Lower lobe of right lung (tissue), 2 donors: ENCODE measurements around the gene CPNE2. TPM values are rescaled to one million over a fixed set of nuclear protein-coding genes. Genes with fewer than 3 reads are reported as not detected.

ENCODE experiments used
- ATAC-seq, 2 donors: fragments of 200-7000 bp; cut with Tn5 transposase; one replicate each; pipeline ENCODE4 v1.9.1; 2020 to 2022; ENCODE audit warnings: mild to moderate bottlenecking in 2 of 2, moderate library complexity in 2 of 2
- DNase-seq: peaks from one replicate; pipeline ENCODE4 v3.0.0-alpha.2; 2020
- H3K27ac ChIP-seq: fragments of 200-600 bp; one replicate; pipeline ENCODE4 v1.8.0; 2022
- H3K27me3 ChIP-seq: fragments of 200-600 bp; one replicate; pipeline ENCODE4 v1.8.0; 2022; ENCODE audit warnings: low read depth
- H3K36me3 ChIP-seq: fragments of 200-600 bp; one replicate; pipeline ENCODE4 v1.8.0; 2022; ENCODE audit warnings: mild to moderate bottlenecking
- H3K4me1 ChIP-seq: fragments of 200-600 bp; one replicate; pipeline ENCODE4 v1.8.0; 2022
- H3K4me3 ChIP-seq: fragments of 200-600 bp; one replicate; pipeline ENCODE4 v1.8.0; 2022; ENCODE audit warnings: mild to moderate bottlenecking
- H3K9me3 ChIP-seq: fragments of 200-600 bp; one replicate; pipeline ENCODE4 v1.8.0; 2022
- intact Hi-C: fragments of 100-400 bp; cut with DNase I; formaldehyde crosslinking; loops from one replicate; pipeline ENCODE4 v1.11.0; 2022
- total RNA-seq: library from RNA; stranded (reverse); fragmentation: NEBNext Ultra II Directional; extraction: Animal tissue kit (Norgen Biotek cat#: 25700); gene quantifications from one replicate; pipeline ENCODE4 v1.2.1, GENCODE V29; 2021
- TF ChIP-seq, protein P1 (sequence below): fragments of 200-600 bp; IDR thresholded peaks from one replicate; pipeline ENCODE4 v1.8.0; 2022; ENCODE audit warnings: antibody characterized with exemption, mild to moderate bottlenecking
- donor health status: DM: no; HTN: yes; CAD: no; lungs with severe emphysema.

Gene CPNE2
- total RNA-seq, 1 donor from 2014 or later = 55.3 TPM

DNA sequence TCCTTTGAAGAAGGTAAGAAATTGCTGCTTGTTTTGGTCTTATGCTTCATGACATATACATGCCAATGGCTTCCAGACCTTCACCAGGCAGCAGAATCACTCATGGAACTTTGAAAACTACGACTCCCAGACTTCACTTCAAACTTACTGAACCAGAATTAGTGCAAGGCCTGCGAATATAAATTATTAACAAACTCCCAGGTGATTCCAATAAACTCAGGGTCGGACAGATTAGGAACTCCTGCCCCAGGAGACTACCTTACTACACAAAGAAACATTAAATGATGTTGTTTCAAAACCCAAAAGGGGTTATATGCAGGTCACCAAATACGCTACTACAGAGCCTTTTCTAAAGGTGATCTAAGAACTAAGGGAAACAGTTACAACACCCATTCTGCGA lies 73.1 kb downstream of the CPNE2 start:
- Histone ChIP-seq H3K9me3 (no peaks in the 10 kb centered on the region), H3K27me3 (no peaks in the 10 kb centered on the region), H3K4me1 (peaks cover 34% of the 10 kb centered on the region), H3K36me3 (peaks cover 83% of the 10 kb centered on the region), H3K4me3 (no peak overlapping the region), H3K27ac (no peak overlapping the region)
- no peak for ATAC-seq
- intact Hi-C loops = loop anchor here (10.0 kb wide), 1 partner anchor 81 kb away; no protein-coding TSS in a partner anchor
- DNase-seq = no peak
- TF ChIP-seq, protein P1, sequence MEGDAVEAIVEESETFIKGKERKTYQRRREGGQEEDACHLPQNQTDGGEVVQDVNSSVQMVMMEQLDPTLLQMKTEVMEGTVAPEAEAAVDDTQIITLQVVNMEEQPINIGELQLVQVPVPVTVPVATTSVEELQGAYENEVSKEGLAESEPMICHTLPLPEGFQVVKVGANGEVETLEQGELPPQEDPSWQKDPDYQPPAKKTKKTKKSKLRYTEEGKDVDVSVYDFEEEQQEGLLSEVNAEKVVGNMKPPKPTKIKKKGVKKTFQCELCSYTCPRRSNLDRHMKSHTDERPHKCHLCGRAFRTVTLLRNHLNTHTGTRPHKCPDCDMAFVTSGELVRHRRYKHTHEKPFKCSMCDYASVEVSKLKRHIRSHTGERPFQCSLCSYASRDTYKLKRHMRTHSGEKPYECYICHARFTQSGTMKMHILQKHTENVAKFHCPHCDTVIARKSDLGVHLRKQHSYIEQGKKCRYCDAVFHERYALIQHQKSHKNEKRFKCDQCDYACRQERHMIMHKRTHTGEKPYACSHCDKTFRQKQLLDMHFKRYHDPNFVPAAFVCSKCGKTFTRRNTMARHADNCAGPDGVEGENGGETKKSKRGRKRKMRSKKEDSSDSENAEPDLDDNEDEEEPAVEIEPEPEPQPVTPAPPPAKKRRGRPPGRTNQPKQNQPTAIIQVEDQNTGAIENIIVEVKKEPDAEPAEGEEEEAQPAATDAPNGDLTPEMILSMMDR = no peak

DNA sequence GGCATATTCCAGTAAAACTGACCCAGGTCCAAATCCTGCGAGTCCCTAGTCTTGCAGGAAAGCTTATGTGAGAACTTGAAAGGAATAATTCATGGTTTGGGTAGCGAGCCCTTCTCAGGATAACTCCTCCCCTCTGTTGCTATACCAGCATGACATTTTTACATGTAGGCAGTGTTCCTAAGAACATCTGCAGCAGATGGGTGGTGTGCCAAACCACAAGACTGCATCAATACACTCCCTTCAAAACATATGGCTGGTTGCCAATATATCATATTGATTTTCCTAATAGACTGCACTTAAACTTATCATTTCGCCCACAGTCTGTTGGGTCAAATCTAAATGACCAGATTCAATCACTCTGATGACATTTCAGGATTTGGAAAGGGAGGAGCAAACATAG lies 73.6 kb downstream of the CPNE2 start:
- H3K27ac ChIP-seq = peak overlapping the region; percentile 72
- no peak for ATAC-seq

DNA sequence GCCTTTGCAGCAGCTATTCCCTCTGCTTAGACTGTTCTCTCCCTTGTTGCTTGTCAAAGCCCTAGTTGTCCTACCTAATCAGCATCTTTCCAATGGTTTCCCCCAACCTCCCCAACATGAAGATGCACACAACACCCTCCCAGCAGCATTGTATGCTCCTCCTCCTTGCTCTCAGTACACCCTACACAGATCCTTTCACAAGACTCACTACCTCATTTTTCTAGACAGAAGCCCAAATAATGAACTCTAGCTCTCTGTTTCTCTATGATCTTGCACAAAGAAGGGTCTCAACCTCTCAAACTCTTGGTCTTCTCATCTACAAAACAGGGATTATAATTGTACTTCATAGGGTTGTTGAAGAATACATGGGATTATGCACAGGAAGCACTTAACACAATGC lies 74.1 kb downstream of the CPNE2 start:
- TF ChIP-seq, protein P1 = no peak
- DNase-seq (no peak), ATAC-seq (peak; percentile 3 to 43)
- Histone ChIP-seq H3K9me3 (no peaks in the 10 kb centered on the region), H3K27me3 (no peaks in the 10 kb centered on the region), H3K27ac (peak overlapping the region; percentile 72), H3K36me3 (peaks cover 83% of the 10 kb centered on the region), H3K4me3 (no peak overlapping the region), H3K4me1 (peaks cover 30% of the 10 kb centered on the region)
- intact Hi-C loops = loop anchor here (10.0 kb wide), 1 partner anchor 82 kb away; no protein-coding TSS in a partner anchor

More for the DNA sequence above, 73.6 kb downstream of the CPNE2 start:
- Histone ChIP-seq H3K4me3 (no peak overlapping the region), H3K36me3 (peaks cover 83% of the 10 kb centered on the region), H3K4me1 (peaks cover 31% of the 10 kb centered on the region), H3K9me3 (no peaks in the 10 kb centered on the region), H3K27me3 (no peaks in the 10 kb centered on the region)
- no peak for DNase-seq
- TF ChIP-seq, protein P1 = no peak
- intact Hi-C loops = loop anchor here (10.0 kb wide), 1 partner anchor 81 kb away; no protein-coding TSS in a partner anchor

DNA sequence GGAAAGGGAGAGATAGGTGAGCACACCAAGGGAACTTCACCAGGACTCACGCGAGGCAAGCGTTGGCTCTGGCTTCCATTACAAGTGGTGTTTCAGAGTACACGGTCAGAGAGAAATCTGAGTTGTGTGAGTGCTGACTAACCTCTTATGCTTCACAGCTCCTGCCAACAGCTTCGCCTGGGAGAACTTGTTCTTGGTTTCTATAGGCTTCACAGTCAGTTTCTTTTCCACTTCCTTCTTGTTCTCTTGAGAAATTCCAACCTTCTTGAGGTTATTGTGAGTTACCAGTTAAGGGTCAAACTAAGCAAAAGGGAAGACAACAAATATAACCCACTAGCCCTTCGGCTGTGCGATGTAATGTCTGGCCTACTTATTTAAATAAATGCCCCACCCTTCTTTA lies 74.6 kb downstream of the CPNE2 start:
- ATAC-seq (peak; percentile 95 to 97), DNase-seq (peak; percentile 66)
- peaks cover 30% of the 10 kb centered on the region for H3K4me1 ChIP-seq
- H3K27me3 ChIP-seq = no peaks in the 10 kb centered on the region
- no peak overlapping the region for H3K4me3 ChIP-seq
- TF ChIP-seq, protein P1 = no peak
- peaks cover 83% of the 10 kb centered on the region for H3K36me3 ChIP-seq
- H3K9me3 ChIP-seq = no peaks in the 10 kb centered on the region
- H3K27ac ChIP-seq = peak overlapping the region; percentile 72
- intact Hi-C loops = loop anchor here (10.0 kb wide), 1 partner anchor 82 kb away; no protein-coding TSS in a partner anchor

DNA sequence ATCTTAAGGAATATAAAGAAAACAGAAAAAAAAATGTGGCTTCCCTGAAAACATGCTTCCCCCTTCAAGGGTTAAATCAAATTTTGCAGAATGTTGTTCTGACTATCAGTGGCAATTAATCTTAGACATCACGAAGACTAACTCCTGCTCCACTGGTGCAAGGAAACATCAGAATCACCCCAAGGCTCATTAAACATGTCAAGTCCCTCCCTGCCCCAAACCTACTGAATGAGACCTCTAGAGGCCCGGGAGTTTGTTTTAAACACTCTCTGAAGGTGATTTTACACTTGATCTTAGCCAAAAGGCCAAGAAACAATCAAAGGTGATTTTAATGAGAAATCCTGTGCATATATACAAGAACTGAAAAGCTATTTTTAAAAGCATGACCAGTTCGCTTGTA lies 75.2 kb downstream of the CPNE2 start:
- H3K4me3 ChIP-seq = no peak overlapping the region
- no peak for DNase-seq
- peaks cover 83% of the 10 kb centered on the region for H3K36me3 ChIP-seq
- peaks cover 30% of the 10 kb centered on the region for H3K4me1 ChIP-seq
- intact Hi-C loops = loop anchor here (10.0 kb wide), 1 partner anchor 83 kb away; no protein-coding TSS in a partner anchor
- peak overlapping the region; percentile 72 for H3K27ac ChIP-seq
- no peaks in the 10 kb centered on the region for H3K27me3 ChIP-seq
- TF ChIP-seq, protein P1 = no peak
- no peaks in the 10 kb centered on the region for H3K9me3 ChIP-seq
- peak in 1 of 2 donors; percentile 34 for ATAC-seq
